GM23338 (cell line): ENCODE measurements around the gene CES2. TPM values are rescaled to one million over a fixed set of nuclear protein-coding genes. Genes with fewer than 3 reads are reported as not detected.

Experiments used
- ATAC-seq: fragments of 200-7000 bp; cut with Tn5 transposase; 3 replicates; pipeline ENCODE4 v1.9.1; 2020
- DNase-seq: peaks from one replicate; pipeline ENCODE4 v3.0.0-alpha.2; 2015; ENCODE audit warnings: low spot score
- H2AFZ ChIP-seq: fragments of 200-600 bp; sonication (generic); 2 replicates; pipeline ENCODE4 v1.8.0; 2016; ENCODE audit warnings: antibody characterized with exemption, mild to moderate bottlenecking, moderate library complexity
- H3F3A ChIP-seq: fragments of 200-600 bp; sonication (generic); replicated peaks from 2 replicates; pipeline ENCODE4 v1.8.0; 2017; ENCODE audit warnings: antibody characterized with exemption, mixed run types, low read depth
- H3K27ac ChIP-seq: fragments of 200-600 bp; sonication (generic); 2 replicates; pipeline ENCODE4 v1.6.1; 2016; ENCODE audit warnings: low read depth
- H3K27me3 ChIP-seq: fragments of 200-600 bp; sonication (generic); 2 replicates; pipeline ENCODE4 v1.8.0; 2016; ENCODE audit warnings: mild to moderate bottlenecking, mixed run types, moderate library complexity; ENCODE audit not compliant: insufficient read depth
- H3K36me3 ChIP-seq: fragments of 200-600 bp; sonication (generic); 2 replicates; pipeline ENCODE4 v1.8.0; 2016; ENCODE audit warnings: mild to moderate bottlenecking; ENCODE audit not compliant: insufficient read depth
- H3K4me1 ChIP-seq: fragments of 200-600 bp; sonication (generic); 2 replicates; pipeline ENCODE4 v1.8.0; 2016; ENCODE audit warnings: mild to moderate bottlenecking, moderate library complexity; ENCODE audit not compliant: insufficient read depth
- H3K4me2 ChIP-seq: fragments of 200-600 bp; sonication (generic); 2 replicates; pipeline ENCODE4 v1.7.1; 2017; ENCODE audit warnings: mixed run types
- H3K4me3 ChIP-seq: fragments of 200-600 bp; sonication (generic); 2 replicates; pipeline ENCODE4 v1.6.1; 2016; ENCODE audit warnings: mixed run types
- H3K79me2 ChIP-seq: fragments of 200-600 bp; sonication (generic); replicated peaks from 2 replicates; pipeline ENCODE4 v1.8.0; 2017; ENCODE audit warnings: mild to moderate bottlenecking; ENCODE audit not compliant: insufficient read depth
- H3K9me2 ChIP-seq: fragments of 200-600 bp; sonication (generic); 2 replicates; pipeline ENCODE4 v1.8.0; 2017; ENCODE audit not compliant: insufficient read depth
- H4K20me1 ChIP-seq: fragments of 200-600 bp; sonication (generic); replicated peaks from 2 replicates; pipeline ENCODE4 v1.8.0; 2017; ENCODE audit warnings: mild to moderate bottlenecking; ENCODE audit not compliant: insufficient read depth
- H3K27ac Mint-ChIP-seq: 2 replicates; pipeline ENCODE4 v1.8.0; 2020; ENCODE audit warnings: inconsistent platforms, mild to moderate bottlenecking, moderate library complexity, mixed read lengths
- H3K27me3 Mint-ChIP-seq: 3 replicates; pipeline ENCODE4 v1.8.0; 2022; ENCODE audit warnings: low read depth, mild to moderate bottlenecking, moderate library complexity, mixed read lengths, inconsistent platforms; ENCODE audit not compliant: insufficient read depth, poor library complexity
- H3K36me3 Mint-ChIP-seq: 3 replicates; pipeline ENCODE4 v1.8.0; 2021; ENCODE audit warnings: low read depth, mild to moderate bottlenecking, inconsistent platforms, moderate library complexity, mixed read lengths
- H3K4me1 Mint-ChIP-seq: 3 replicates; pipeline ENCODE4 v1.8.0; 2020; ENCODE audit warnings: mild to moderate bottlenecking, inconsistent platforms, mixed read lengths
- H3K4me3 Mint-ChIP-seq: 3 replicates; pipeline ENCODE4 v1.8.0; 2021; ENCODE audit warnings: moderate library complexity, mild to moderate bottlenecking, inconsistent platforms, mixed read lengths
- H3K9me3 Mint-ChIP-seq: 3 replicates; pipeline ENCODE4 v1.8.0; 2020; ENCODE audit warnings: moderate library complexity, mild to moderate bottlenecking, inconsistent platforms, mixed read lengths
- CREB1 ChIP-seq: fragments of 250-450 bp; sonication (Bioruptor Pico); IDR thresholded peaks from 2 replicates; pipeline ENCODE4 v1.5.0; 2020; ENCODE audit warnings: low read depth, mild to moderate bottlenecking, moderate library complexity
- EZH2phosphoT487 ChIP-seq: fragments of 200-600 bp; sonication (generic); IDR thresholded peaks from one replicate; pipeline ENCODE4 v1.8.1; 2018; ENCODE audit warnings: antibody characterized with exemption; ENCODE audit not compliant: unreplicated experiment
- JUNB ChIP-seq: IDR thresholded peaks from one replicate; pipeline ENCODE4 v1.6.1; 2016; ENCODE audit warnings: antibody characterized with exemption; ENCODE audit not compliant: unreplicated experiment
- NANOG ChIP-seq: IDR thresholded peaks from 2 replicates; pipeline ENCODE4 v1.6.1; 2016; ENCODE audit warnings: antibody characterized with exemption, borderline replicate concordance
- POLR2AphosphoS5 ChIP-seq: IDR thresholded peaks from 2 replicates; pipeline ENCODE4 v1.6.1; 2016; ENCODE audit warnings: antibody characterized with exemption, low read depth
- STAT1 ChIP-seq: IDR thresholded peaks from one replicate; pipeline ENCODE4 v1.6.1; 2016; ENCODE audit warnings: antibody characterized with exemption; ENCODE audit not compliant: unreplicated experiment
- ZNF114 ChIP-seq: fragments of 250-450 bp; sonication (Bioruptor Pico); IDR thresholded peaks from 2 replicates; pipeline ENCODE4 v1.5.0; 2020; ENCODE audit warnings: mild to moderate bottlenecking, moderate library complexity
- polyA plus RNA-seq: library from polyadenylated mRNA; unstranded; fragments of >200 nt; fragmentation: Nextera tagmentation; extraction: Ambion mirVana; gene quantifications from 2 replicates; pipeline ENCODE4 v1.2.1, GENCODE V29; 2016
- total RNA-seq: library from RNA; depleted of rRNA; stranded (reverse); fragments of >200 nt; shearing (Covaris generic); gene quantifications from 2 replicates; pipeline ENCODE4 v1.2.3, GENCODE V29; 2014
- TF ChIP-seq, protein P1 (sequence below): fragments of 250-450 bp; sonication (Bioruptor Pico); IDR thresholded peaks from 2 replicates; pipeline ENCODE4 v1.5.0; 2020; ENCODE audit warnings: mild to moderate bottlenecking, moderate library complexity
- TF ChIP-seq, protein P2 (sequence below): IDR thresholded peaks from one replicate; pipeline ENCODE4 v1.6.1; 2018; ENCODE audit warnings: antibody characterized with exemption; ENCODE audit not compliant: unreplicated experiment
- TF ChIP-seq, protein P3 (sequence below): IDR thresholded peaks from 2 replicates; pipeline ENCODE4 v1.6.1; 2016; ENCODE audit warnings: antibody characterized with exemption
- TF ChIP-seq, protein P4 (sequence below), 2 experiments: fragments of 200-600 bp in 1 of 2; sonication (generic) in 1 of 2; conservative IDR thresholded peaks; 2 replicates each; pipeline versions ENCODE4 v1.5.1 to v1.6.1; 2016 to 2017; ENCODE audit warnings: antibody characterized with exemption in 2 of 2, low read depth in 2 of 2, mild to moderate bottlenecking in 2 of 2, moderate library complexity in 1 of 2

CES2 gene
- total and polyA plus RNA-seq, 2 experiments from 2014 or later, result 5.0 to 9.3 TPM

DNA sequence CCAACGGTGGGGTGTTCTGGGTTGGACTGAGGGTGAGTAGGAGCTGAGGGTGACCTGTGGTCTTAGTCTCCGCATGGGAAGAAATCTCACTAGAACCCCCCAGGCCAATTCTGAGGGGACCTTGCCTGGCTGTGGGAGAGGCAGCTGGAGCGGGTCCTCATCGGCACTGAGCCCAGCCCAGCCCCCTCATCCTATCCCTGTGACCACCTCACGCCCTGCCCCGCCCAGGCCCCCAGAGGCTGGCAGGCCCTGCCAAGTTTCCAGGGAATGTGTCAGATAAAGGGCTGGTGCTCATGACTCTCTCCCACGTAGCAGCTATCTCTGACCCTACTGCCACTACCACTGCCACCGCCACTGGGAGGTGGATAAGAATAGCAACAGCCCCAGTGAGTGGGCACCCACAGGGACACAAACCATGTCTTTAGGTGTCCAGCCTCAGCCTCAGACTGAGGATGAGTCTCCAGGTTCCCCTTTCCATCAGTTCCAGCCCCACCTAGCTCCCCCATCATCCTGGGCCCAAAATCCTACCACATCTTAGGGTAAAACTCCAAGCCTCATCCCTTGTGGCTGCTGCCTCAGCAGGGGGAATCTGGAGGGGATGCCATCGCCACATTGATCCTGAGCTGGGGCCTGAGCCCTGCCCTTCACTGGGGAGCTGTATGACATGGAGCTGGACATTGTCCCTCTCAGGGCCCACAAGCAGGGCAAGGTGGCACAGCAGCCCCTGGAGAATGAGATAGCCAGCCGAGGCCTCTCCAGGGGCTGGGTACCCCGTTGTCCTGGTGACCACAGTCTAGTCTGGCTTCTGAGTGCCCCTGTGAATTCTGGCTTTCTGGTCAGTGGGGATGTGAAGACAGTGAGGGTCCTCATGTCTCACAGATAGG, 31.5 kb upstream of the CES2 start (continued):
- TF ChIP-seq, protein P1, sequence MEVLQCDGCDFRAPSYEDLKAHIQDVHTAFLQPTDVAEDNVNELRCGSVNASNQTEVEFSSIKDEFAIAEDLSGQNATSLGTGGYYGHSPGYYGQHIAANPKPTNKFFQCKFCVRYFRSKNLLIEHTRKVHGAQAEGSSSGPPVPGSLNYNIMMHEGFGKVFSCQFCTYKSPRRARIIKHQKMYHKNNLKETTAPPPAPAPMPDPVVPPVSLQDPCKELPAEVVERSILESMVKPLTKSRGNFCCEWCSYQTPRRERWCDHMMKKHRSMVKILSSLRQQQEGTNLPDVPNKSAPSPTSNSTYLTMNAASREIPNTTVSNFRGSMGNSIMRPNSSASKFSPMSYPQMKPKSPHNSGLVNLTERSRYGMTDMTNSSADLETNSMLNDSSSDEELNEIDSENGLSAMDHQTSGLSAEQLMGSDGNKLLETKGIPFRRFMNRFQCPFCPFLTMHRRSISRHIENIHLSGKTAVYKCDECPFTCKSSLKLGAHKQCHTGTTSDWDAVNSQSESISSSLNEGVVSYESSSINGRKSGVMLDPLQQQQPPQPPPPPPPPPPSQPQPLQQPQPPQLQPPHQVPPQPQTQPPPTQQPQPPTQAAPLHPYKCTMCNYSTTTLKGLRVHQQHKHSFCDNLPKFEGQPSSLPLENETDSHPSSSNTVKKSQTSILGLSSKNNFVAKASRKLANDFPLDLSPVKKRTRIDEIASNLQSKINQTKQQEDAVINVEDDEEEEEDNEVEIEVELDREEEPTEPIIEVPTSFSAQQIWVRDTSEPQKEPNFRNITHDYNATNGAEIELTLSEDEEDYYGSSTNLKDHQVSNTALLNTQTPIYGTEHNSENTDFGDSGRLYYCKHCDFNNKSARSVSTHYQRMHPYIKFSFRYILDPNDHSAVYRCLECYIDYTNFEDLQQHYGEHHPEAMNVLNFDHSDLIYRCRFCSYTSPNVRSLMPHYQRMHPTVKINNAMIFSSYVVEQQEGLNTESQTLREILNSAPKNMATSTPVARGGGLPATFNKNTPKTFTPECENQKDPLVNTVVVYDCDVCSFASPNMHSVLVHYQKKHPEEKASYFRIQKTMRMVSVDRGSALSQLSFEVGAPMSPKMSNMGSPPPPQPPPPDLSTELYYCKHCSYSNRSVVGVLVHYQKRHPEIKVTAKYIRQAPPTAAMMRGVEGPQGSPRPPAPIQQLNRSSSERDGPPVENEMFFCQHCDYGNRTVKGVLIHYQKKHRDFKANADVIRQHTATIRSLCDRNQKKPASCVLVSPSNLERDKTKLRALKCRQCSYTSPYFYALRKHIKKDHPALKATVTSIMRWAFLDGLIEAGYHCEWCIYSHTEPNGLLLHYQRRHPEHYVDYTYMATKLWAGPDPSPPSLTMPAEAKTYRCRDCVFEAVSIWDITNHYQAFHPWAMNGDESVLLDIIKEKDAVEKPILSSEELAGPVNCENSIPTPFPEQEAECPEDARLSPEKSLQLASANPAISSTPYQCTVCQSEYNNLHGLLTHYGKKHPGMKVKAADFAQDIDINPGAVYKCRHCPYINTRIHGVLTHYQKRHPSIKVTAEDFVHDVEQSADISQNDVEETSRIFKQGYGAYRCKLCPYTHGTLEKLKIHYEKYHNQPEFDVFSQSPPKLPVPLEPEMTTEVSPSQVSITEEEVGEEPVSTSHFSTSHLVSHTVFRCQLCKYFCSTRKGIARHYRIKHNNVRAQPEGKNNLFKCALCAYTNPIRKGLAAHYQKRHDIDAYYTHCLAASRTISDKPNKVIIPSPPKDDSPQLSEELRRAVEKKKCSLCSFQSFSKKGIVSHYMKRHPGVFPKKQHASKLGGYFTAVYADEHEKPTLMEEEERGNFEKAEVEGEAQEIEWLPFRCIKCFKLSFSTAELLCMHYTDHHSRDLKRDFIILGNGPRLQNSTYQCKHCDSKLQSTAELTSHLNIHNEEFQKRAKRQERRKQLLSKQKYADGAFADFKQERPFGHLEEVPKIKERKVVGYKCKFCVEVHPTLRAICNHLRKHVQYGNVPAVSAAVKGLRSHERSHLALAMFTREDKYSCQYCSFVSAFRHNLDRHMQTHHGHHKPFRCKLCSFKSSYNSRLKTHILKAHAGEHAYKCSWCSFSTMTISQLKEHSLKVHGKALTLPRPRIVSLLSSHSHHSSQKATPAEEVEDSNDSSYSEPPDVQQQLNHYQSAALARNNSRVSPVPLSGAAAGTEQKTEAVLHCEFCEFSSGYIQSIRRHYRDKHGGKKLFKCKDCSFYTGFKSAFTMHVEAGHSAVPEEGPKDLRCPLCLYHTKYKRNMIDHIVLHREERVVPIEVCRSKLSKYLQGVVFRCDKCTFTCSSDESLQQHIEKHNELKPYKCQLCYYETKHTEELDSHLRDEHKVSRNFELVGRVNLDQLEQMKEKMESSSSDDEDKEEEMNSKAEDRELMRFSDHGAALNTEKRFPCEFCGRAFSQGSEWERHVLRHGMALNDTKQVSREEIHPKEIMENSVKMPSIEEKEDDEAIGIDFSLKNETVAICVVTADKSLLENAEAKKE, result no peak
- no peak for TF ChIP-seq POLR2AphosphoS5
- TF ChIP-seq, protein P2, sequence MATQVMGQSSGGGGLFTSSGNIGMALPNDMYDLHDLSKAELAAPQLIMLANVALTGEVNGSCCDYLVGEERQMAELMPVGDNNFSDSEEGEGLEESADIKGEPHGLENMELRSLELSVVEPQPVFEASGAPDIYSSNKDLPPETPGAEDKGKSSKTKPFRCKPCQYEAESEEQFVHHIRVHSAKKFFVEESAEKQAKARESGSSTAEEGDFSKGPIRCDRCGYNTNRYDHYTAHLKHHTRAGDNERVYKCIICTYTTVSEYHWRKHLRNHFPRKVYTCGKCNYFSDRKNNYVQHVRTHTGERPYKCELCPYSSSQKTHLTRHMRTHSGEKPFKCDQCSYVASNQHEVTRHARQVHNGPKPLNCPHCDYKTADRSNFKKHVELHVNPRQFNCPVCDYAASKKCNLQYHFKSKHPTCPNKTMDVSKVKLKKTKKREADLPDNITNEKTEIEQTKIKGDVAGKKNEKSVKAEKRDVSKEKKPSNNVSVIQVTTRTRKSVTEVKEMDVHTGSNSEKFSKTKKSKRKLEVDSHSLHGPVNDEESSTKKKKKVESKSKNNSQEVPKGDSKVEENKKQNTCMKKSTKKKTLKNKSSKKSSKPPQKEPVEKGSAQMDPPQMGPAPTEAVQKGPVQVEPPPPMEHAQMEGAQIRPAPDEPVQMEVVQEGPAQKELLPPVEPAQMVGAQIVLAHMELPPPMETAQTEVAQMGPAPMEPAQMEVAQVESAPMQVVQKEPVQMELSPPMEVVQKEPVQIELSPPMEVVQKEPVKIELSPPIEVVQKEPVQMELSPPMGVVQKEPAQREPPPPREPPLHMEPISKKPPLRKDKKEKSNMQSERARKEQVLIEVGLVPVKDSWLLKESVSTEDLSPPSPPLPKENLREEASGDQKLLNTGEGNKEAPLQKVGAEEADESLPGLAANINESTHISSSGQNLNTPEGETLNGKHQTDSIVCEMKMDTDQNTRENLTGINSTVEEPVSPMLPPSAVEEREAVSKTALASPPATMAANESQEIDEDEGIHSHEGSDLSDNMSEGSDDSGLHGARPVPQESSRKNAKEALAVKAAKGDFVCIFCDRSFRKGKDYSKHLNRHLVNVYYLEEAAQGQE, result no peak
- no peak for TF ChIP-seq JUNB

DNA sequence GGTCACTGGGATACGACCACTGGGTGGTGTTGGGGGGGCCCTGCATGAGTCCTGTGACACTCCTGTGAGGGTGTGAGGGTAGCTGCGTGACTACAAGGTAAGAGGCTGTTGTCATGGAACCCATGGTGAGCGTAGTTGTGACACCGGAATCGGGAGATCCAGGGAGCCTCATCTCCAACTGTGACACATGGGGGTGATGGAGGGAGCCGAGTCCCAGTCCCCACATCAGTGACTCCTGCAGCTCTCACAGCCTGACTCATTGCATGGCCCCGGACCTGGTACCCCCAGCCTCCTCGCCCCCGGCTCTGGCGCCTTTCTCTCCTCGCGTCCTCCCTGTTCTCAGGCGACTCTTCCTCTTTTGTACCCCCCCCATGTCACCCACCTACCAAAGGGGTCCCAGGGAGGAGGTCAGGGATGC, 30.9 kb upstream of the CES2 start:
- Histone ChIP-seq H3K4me3 (no peak overlapping the region), H4K20me1 (no peaks in the 10 kb centered on the region), H3K36me3 (no peaks in the 10 kb centered on the region), H3F3A (no peaks in the 10 kb centered on the region), H3K9me2 (no peaks in the 10 kb centered on the region), H3K27me3 (no peaks in the 10 kb centered on the region), H3K79me2 (no peaks in the 10 kb centered on the region), H2AFZ (no peak overlapping the region), H3K4me2 (no peak overlapping the region), H3K4me1 (peaks cover 8% of the 10 kb centered on the region; the same call in 1 of the 2 replicates), H3K27ac (no peak overlapping the region)
- H3K4me3 Mint-ChIP-seq, result no peak overlapping the region
- H3K9me3 Mint-ChIP-seq, result no peaks in the 10 kb centered on the region
- ATAC-seq (no peak), DNase-seq (no peak)
- H3K27me3 Mint-ChIP-seq, result peaks cover 15% of the 10 kb centered on the region
- H3K27ac Mint-ChIP-seq, result no peak overlapping the region
- no peaks in the 10 kb centered on the region for H3K36me3 Mint-ChIP-seq
- H3K4me1 Mint-ChIP-seq, result peaks cover 12% of the 10 kb centered on the region
- TF ChIP-seq POLR2AphosphoS5, result no peak
- TF ChIP-seq, protein P3, sequence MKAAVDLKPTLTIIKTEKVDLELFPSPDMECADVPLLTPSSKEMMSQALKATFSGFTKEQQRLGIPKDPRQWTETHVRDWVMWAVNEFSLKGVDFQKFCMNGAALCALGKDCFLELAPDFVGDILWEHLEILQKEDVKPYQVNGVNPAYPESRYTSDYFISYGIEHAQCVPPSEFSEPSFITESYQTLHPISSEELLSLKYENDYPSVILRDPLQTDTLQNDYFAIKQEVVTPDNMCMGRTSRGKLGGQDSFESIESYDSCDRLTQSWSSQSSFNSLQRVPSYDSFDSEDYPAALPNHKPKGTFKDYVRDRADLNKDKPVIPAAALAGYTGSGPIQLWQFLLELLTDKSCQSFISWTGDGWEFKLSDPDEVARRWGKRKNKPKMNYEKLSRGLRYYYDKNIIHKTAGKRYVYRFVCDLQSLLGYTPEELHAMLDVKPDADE, result no peak
- TF ChIP-seq, protein P4, sequence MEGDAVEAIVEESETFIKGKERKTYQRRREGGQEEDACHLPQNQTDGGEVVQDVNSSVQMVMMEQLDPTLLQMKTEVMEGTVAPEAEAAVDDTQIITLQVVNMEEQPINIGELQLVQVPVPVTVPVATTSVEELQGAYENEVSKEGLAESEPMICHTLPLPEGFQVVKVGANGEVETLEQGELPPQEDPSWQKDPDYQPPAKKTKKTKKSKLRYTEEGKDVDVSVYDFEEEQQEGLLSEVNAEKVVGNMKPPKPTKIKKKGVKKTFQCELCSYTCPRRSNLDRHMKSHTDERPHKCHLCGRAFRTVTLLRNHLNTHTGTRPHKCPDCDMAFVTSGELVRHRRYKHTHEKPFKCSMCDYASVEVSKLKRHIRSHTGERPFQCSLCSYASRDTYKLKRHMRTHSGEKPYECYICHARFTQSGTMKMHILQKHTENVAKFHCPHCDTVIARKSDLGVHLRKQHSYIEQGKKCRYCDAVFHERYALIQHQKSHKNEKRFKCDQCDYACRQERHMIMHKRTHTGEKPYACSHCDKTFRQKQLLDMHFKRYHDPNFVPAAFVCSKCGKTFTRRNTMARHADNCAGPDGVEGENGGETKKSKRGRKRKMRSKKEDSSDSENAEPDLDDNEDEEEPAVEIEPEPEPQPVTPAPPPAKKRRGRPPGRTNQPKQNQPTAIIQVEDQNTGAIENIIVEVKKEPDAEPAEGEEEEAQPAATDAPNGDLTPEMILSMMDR (conservative IDR thresholded peaks at IDR 0.05; ENCODE audit: low read depth in 2 of 2), result no peak
- TF ChIP-seq CREB1 (CRISPR knock-in tag), result no peak
- no peak for TF ChIP-seq EZH2phosphoT487
- TF ChIP-seq NANOG, result no peak
- no peak for TF ChIP-seq JUNB
- no peak for TF ChIP-seq STAT1
- no peak for TF ChIP-seq ZNF114 (CRISPR knock-in tag)
